HG03457 (cell line): ENCODE data around the gene DCXR.

Source experiments
- ATAC-seq: cut with Tn5 transposase; IDR thresholded peaks from one replicate; pipeline ENCODE4 v1.9.1; 2021; ENCODE audit warnings: moderate number of reproducible peaks; ENCODE audit not compliant: unreplicated experiment

Gene DCXR

DNA sequence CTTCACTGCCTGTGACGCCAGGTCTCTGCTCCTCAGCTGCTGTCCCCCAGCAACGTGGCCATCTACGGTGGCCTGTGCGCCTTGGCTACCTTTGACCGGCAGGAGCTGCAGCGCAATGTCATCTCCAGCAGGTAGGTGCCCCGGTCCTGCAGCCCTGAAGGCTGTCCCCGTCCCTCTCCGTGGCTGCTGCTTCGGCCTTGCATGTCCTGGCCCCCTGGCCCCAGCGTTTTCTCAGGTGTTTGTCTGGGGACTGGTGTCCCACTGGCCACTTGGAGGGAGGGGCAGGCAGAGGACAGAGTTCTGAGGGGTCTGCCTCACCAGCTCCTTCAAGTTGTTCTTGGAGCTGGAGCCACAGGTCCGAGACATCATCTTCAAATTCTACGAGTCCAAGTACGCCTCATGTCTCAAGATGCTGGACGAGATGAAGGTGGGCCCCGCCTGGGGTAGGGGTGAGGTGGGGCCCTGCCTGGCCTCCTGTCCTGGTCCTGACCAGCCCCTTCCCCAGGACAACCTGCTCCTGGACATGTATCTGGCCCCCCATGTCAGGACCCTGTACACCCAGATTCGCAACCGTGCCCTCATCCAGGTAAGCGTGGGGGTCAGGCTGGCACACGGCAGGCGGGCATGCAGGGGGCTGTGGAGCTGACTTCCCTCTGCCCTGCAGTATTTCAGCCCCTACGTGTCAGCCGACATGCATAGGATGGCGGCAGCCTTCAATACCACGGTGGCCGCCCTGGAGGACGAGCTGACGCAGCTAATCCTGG, 18.6 kb upstream of the DCXR start:
- ATAC-seq: no peak

DNA sequence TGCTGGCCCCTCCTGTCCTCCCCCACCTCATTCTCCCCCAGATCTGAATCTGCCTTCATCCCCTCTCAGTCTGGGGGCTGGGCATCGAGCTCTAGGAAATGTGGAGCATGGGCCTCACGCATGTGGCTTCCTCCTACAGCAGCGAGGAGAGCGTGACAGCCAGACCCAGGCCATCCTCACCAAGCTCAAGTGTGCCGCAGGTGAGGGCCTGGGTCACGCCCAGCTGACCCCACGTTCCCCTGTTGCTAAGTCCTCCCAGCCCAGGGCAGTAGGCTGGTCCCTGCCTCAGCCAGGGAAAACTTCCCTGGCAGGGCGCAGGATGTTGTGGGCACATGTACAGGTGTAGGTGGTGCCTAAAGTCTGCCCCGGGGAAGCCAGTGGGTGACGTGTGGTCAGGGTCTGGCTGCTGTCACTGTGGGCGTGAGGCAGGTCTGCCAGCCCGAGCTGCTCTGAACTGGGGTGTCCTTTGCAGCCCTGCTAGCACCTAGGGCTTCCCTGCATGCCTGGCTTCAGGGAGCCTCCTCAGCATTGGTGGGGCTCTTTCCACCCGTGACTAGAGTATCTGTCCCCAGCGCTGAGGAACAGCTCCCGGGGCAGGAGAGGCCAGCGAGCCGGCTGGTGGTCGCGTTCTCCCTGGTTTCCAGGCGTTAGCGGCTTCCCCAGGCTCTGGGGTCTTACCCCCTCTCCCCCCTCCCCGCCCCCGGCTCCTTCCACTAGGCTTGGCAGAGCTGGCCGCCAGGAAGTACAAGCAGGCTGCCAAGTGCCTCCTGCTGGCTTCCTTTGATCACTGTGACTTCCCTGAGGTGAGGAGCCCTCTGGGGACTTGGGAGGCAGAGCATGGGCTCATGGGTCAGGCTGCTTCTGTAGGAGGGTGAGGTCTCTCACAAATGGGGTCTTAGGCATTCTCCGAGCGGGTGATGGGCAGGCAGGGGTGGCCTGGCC, 17.8 kb upstream of the DCXR start:
- ATAC-seq: no peak

DNA sequence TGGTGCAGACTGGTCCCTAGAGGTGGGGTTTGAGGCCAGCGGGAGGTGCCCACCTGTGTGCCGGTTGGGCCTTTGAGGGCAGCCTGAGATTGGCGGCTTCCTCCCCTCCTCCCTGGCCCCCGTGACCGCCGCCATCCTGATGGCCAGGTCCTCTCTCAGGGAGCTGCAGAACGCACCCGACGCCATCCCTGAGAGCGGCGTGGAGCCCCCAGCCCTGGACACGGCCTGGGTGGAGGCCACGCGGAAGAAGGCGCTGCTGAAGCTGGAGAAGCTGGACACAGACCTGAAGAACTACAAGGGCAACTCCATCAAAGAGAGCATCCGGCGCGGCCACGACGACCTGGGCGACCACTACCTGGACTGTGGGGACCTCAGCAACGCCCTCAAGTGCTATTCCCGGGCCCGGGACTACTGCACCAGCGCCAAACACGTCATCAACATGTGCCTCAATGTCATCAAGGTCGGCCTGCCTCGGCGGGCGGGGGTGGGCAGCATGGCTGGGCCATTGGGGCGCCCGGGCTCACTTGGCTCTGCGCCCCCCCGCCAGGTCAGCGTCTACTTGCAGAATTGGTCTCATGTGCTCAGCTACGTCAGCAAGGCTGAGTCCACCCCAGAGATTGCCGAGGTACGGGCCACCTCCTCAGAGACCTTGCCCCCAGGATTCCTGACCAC, 17.0 kb upstream of the DCXR start:
- no peak for ATAC-seq

DNA sequence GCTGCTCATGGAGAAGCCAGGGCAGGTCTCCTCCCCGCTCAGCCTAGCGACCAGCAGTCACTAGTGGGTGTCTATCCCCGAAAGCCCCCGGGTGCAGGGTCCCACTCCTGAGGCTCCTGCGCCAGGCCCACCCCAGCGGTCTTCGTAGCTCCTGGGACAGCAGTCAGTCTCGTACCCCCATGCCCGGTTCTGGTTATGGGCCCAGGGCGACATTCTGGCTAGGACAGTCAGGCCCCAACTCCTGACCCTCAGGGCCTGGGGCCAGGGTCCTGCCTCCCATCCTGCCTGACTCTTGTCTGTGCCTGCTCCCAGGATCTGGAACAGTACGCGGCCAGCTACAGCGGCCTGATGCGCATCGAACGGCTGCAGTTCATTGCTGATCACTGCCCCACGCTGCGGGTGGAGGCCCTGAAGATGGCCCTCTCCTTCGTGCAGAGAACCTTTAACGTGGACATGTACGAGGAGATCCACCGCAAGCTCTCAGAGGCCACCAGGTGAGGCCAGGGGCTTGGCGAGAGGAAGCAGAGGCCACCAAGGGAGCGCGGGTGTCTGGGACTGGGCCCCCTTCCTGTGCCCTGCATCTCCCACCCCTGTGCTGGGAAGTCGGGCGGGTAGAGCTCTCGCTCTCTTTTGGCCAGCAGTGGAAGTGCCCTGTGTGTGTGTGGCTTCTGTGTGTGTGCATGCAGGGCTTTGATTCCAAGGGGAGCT, 16.2 kb upstream of the DCXR start:
- ATAC-seq: no peak

DNA sequence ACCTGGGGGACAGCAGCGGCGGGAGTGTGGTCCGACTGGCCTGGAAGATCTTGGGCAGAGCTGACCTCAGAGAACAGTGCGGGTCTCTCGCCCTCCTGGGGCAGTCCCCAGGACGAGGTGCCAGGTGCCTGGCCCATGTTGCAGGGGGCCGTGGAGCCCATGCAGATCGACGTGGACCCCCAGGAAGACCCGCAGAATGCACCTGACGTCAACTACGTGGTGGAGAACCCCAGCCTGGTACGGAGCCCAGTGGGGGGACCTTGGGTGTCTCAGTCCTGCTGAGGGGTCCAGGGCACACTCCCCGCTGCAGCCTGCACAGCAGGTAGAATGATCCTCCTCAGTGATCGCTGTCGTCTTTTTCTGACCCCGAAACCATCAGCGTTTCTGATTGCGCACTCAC, 15.6 kb upstream of the DCXR start:
- ATAC-seq: no peak

DNA sequence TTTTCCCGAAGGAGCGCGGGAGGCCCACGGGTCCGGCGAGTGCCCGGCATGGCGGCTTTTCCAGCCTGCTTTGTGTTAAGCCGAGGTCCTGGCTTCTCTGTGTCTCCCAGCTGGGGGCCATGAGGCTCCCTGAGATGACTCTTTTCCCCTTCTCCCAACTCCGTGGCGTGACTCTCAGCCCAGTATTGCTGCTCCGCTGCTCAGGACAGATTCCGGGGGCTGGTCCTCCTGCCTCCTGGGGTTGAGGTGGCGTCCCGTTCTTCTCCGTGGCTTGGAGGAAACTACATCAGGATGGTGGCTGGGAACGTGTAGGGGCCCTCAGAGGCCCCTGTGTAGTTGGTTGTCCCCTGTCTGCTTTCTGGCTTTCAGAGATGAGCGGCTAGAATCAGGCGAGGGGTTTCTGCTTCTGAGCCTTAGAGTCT, 15.2 kb upstream of the DCXR start:
- ATAC-seq: no peak

DNA sequence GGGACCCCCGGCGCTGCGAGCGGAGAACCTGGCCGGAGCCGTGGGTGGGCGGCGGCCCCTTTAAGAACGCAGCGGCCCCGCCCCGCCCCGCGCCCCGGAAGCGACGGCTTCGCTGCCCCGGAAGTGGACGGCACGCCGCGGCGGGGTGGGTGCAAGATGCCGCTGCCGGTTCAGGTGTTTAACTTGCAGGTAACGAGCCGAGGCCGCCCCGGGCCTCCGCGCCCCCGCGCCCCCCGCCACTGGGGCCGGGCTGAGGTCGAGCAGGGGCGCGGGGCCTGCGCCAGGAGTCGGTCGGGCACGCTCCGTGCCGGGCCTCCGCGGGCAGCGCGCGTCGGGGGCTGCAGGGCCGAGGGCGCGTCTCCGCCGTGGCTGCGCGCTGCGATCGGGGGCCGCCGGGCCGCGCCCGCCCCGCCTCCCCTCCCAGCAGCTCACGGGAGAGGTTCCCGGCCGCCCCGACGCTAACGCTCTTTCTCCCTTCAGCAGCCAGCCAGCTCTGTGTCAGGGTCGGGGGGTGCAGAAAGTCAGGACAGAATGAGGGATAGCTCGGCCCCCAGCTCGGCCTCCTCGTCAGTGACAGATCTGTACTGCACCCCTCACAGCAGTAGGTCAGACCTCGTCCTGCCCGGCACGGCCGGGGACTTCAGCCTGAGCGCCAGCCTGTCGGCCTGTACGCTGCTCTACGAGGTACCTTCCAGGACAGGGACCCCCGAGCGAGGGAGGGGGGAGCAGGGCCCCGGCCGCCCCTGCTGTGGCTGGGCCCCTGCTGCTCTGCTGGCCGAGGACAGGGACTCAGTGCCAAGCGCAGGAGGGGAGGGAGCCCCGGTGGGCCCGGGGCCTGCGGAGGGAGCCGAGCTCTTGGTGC, 14.5 kb upstream of the DCXR start, which contains the start of the genes GPS1 and RFNG:
TSS of gene GPS1 (plus strand) at position 123 of the 862 bp plus-strand sequence. CDS start at position 157, 34 bp downstream.
TSS of gene RFNG (minus strand) at position 36 of the 862 bp plus-strand sequence. CDS start 45 bp downstream, outside the sequence.
- ATAC-seq: no peak

DNA sequence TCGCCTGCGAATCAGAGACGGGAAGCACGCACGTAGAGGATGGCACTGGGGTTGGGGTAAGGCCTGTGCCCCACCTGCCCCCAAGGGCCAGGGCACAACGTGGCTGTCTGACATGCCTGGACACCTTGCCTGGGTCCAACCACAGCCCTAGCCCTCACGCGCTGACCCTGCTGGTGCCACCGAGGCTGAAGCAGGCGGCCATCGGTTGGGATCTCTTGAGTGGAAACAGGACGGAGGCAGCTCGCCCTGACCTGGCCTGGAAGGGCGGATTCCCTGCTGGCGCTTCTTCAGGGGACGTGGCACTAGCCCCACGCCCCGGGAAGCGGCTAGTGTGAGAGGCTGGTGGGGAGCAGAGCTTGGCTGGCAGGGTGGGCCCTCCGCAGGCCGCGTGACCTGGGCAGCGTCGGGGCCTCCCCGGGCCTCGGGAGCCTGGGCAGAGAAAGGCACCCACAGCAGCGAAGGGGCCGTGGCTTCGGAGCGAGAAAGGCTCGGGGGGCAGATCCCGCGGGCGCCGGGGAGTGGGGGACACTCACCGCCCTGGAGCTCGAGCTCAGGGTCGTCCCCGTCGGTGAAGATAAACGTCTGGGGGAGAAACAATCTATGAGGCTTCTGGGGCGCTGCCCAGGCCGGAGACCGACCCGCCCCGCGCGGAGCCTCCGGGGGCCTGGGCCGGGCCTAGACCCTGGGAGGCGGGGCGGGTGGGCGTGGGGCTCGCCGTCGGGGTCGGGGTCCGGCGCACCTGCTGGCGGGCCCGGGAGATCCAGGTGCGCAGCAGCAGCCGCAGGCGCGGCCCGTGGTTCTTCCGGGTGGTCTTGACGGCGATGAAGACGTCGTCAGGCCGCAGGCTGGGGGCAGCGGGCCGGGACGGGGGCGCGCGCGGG, 13.5 kb upstream of the DCXR start:
- ATAC-seq: no peak

DNA sequence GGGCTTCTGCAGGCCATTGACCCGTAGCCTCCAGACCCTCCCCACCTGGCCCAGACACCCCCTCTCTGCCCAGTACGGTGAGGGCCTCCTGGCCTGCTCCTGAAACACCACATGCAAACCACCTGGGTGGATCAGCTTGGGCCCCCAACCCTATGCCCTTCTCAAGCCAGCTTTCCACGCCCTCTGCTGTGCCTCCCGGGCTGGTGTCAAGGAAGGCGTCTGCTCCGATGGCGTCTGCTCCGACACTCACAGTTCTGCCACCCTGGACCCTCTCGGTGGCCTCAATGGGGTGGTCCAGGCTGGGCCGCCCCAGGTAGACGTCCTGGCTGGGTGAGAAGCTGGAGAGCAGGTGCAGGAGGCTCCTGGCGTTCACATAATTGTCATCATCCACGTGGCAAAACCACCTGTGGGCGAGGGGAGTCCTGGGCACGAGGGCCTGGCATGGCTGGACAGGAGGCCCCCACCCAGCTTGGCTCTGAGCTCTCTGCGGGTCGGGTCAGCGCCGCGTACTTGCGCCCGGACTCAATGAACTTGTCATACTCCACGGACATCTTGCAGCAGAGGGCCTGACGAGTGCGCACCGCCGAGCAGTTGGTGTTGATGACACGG, 12.8 kb upstream of the DCXR start:
- ATAC-seq: no peak

DNA sequence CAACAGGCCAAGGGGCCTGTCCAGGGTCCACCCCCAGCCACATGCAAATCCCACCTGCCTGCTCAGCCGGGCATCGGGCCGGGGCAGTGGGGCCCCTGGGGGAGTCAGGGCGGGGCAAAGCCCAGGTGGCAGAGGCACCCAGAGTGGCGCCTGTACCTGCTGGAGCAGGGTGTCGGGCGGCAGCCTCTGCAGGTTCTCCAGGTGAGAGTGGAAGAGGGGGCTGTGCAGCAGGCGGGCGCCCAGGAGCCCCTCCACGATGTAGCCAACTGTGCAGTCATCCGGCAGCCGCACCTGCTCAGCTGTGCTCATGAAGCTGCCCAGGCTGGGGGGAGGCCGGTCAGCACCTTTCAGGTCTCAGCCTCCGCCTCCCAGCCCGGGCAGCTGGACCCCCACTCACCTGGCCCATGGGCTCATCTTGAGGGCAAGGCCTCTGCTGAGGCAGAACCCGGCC, 12.0 kb upstream of the DCXR start:
- ATAC-seq: no peak

DNA sequence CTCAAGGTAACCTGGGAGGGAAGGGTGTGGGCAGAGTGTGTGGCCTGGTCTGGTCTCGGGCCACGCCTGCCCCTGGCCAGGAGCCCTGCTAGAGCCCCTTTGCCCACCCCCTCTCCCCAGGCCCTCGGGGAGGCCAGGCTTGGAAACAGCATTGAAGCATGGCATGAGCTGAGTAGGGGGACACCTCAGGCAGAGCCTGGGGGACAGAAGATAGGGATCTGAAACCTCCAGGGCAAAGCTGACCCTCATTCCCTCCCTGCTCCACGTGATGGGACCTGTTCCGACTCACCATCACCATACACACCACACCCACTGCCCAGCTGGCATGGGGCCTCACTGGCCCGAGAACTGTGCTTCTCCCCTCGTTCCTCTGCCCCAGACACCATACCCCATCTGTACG, 11.6 kb upstream of the DCXR start:
- no peak for ATAC-seq

DNA sequence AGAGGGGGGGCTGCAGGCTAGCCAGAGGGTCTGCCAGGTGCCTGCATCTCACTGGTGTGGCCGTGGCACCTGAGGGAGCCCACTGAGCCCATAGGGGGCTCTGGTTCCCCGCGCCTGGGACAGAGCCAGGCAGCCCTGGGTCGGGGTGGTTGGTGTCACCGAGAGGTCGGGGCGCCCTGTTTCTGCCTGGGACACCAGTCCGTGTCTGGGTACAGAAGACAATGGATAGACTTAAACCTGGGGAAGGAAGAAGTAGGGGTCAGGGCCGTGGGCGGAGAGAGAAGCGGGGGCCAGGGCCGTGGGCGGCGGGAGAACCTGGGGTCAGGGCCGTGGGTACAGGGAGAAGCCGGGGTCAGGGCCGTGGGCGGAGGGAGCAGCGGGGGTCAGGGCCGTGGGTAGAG, 11.1 kb upstream of the DCXR start:
- no peak for ATAC-seq

DNA sequence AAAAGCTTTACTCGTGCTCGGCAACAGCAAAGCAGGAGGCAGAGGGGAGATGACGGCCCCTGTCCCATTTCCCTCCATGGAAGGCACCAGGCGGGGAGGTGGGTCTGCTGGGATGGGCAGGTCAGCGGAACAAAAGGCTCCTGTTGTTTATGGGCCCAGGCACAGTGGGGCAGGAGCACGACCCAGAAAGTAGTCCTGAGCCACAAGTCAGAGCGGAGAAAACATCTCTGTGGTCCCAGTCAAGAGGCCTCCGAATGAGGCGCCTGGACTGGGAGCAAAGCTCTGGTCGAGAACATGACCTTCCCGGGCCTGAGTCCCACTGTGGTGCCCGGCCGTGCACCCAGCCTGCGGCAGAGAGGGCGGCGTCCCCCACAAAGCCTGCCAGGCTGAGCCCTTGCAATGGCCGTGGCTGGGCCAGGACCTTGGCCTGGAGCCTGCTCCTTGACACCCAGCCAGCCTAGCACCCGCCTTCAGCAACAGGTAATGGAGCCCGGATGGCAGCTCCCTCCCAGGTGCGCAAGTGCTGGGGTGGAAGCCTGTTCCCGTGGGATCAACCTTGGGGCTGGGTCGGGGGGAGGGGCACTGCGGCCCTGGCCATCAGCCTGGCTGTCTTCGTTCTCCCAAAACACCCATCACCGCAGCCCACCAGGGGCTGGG, 10.5 kb upstream of the DCXR start:
- no peak for ATAC-seq

DNA sequence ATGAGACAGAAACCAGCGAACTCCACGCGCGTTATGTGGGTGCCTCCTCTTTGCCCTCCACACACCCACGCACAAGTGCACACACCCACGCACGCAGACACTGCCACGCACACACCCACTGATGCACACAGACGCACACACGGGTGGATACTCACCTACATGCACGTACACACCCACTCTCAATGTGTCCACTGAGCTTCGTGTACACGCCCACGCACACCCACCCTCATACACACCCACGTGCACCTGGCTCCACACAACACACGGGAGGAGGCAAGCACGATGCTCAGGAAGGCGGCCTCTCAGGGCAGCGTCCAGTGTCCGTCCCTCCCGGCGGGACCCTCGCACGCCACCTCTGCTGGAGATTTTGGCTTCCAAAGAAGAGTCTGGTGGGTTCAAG, 9.9 kb upstream of the DCXR start:
- ATAC-seq: no peak

DNA sequence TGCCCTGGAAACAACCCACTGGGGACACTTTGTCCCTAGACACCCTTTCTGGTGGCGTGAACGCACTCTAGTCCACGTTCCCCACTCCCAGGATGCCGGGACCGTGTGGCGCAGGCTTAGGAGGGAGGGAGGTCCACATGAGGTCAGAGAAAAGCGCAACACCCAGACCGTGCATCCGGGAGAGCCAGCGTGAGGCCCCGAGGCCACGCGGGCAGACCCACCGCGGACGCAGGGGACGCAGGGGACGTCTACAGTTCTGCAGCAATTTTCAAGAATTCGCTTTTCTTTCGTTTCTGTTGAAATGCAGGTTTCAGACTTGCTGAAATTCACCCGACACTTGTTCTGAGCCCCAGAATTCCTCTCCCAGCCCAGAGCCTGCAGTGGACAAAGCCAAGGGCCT, 9.4 kb upstream of the DCXR start:
- ATAC-seq: no peak

DNA sequence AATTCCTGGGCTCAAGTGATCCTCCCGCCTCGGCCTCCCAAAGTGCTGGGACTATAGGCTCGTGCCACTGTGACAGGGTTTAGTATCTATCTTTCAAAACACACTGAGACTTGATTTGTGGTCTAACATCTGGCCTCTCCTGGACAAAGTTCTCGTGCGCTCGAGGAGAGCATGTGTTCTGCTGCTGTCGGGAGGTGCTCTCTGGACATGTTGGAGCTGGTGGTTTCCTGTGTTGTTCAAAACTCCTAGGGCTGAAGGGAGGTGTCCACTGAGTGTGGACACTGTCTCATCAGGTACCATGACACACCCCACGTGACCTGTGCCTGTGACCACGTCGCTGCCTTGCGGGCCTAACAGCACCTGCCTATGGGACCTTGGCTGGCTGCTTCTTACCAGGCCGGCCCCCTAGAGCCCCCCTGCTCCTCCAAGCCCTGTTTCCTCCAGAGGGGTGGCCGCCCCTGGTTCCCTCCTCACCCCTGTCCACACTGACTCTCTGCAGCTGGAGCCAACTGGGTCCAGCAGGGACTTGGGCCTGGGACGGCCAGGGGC, 8.5 kb upstream of the DCXR start:
- no peak for ATAC-seq

DNA sequence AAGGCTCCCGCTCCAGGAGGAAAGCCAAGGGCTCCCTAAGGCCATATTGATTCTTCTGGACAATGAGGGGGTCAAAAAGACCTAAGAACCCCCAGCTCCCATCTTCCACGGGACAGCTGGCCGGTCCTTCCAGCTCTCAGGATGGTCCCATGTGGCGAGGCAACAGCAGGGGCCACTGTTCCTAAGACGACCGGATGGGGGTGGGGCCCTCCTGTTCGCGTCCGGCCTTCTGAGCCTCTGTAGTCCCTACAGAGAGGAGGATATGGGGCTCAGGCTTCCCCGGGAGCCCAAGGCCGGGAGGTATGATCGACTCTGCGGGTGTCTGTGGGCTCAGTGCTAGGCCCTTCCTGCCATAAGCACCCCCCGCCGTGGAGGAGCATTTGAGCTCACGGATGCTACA, 6.0 kb upstream of the DCXR start:
- ATAC-seq: no peak
